HCT116 (cell line): ENCODE data around the gene LBR. TPM values are rescaled to one million over a fixed set of nuclear protein-coding genes. Genes with fewer than 3 reads are reported as not detected.
A peak's percentile ranks its signal among the peaks of the same experiment; 100 is the strongest.

Source experiments
- ATAC-seq: fragments of 200-7000 bp; cut with Tn5 transposase; 2 replicates; pipeline ENCODE4 v1.9.1; 2020; ENCODE audit warnings: mild to moderate bottlenecking, moderate library complexity
- BruUV-seq: library from RNA; stranded (reverse); fragments of 400-500 nt; replicated peaks from 2 replicates; lab custom pipeline; 2021; lab: Mats Ljungman, UMichigan
- CTCF ChIA-PET: fragments of 300-600 bp; sonication (Branson Sonifier 250); formaldehyde crosslinking; loops from one replicate; lab custom pipeline; 2021; ENCODE audit warnings: antibody characterized with exemption; lab: Charles Lee
- POLR2A ChIA-PET: fragments of 300-600, 350-600 bp; sonication (Branson Sonifier 250); formaldehyde crosslinking; loops from one replicate; lab custom pipeline; 2021; ENCODE audit warnings: antibody characterized with exemption; lab: Charles Lee
- RAD21 ChIA-PET, 2 experiments: fragments of 300-600 bp; sonication (Branson Sonifier 250); formaldehyde crosslinking; loops; one replicate each; lab custom pipeline; 2023; ENCODE audit warnings: low total read pairs in 2 of 2; ENCODE audit not compliant: uncharacterized antibody in 2 of 2, unreplicated experiment in 2 of 2, low non-redundant PET in 1 of 2; lab: Charles Lee
- DNase-seq: peaks from one replicate; pipeline ENCODE4 v3.0.0-alpha.2; 2010; ENCODE audit warnings: low read depth, low spot score
- H2AFZ ChIP-seq: fragments of 200-600 bp; shearing (Covaris generic), sonication (generic); 2 replicates; pipeline ENCODE4 v1.6.1; 2017; ENCODE audit warnings: low read depth, mixed run types, mixed read lengths, antibody characterized with exemption, low read length; ENCODE audit not compliant: poor library complexity, severe bottlenecking
- H3K27ac ChIP-seq: 2 replicates; pipeline ENCODE4 v1.5.1; 2012; ENCODE audit warnings: low read depth, low read length
- H3K27me3 ChIP-seq: fragments of 200-600 bp; sonication (generic); 2 replicates; pipeline ENCODE4 v1.6.1; 2016; ENCODE audit warnings: mixed run types, low read length, mixed read lengths; ENCODE audit not compliant: insufficient read depth
- H3K36me3 ChIP-seq, 2 experiments: fragments of 200-500 bp in 1 of 2; fragments of 200-600 bp in 1 of 2; sonication (Bioruptor generic) in 1 of 2; sonication (generic) in 1 of 2; 2 replicates each; pipeline versions ENCODE4 v1.5.1 to v1.6.1; 2014 to 2016; ENCODE audit warnings: low read length in 2 of 2, inconsistent platforms in 1 of 2, mixed read lengths in 1 of 2, mixed run types in 1 of 2; ENCODE audit not compliant: insufficient read depth in 2 of 2, control insufficient read depth in 1 of 2
- H3K4me1 ChIP-seq, 2 experiments: fragments of 200-600 bp in 1 of 2; sonication (generic) in 1 of 2; 2 replicates each; pipeline versions ENCODE4 v1.5.1 to v1.6.1; 2012 to 2017; ENCODE audit warnings: low read length in 2 of 2, inconsistent platforms in 1 of 2, mild to moderate bottlenecking in 1 of 2, mixed read lengths in 1 of 2, mixed run types in 1 of 2, moderate library complexity in 1 of 2; ENCODE audit not compliant: insufficient read depth in 2 of 2, control insufficient read depth in 1 of 2
- H3K4me2 ChIP-seq: fragments of 200-600 bp; sonication (generic); 2 replicates; pipeline ENCODE4 v1.6.1; 2017; ENCODE audit warnings: mixed run types, low read length, mixed read lengths
- H3K4me3 ChIP-seq, 2 experiments: fragments of 200-600 bp in 1 of 2; sonication (generic) in 1 of 2; replicated peaks in 1 of 2; 2 replicates each; pipeline ENCODE4 v1.5.1; 2011 to 2016; ENCODE audit warnings: low read length in 2 of 2, control low read depth in 1 of 2, low read depth in 1 of 2, mild to moderate bottlenecking in 1 of 2, mixed read lengths in 1 of 2, mixed run types in 1 of 2
- H3K79me2 ChIP-seq: fragments of 200-600 bp; sonication (generic); 2 replicates; pipeline ENCODE4 v1.6.1; 2017; ENCODE audit warnings: mild to moderate bottlenecking, mixed run types, low read length, moderate library complexity, mixed read lengths; ENCODE audit not compliant: insufficient read depth
- H3K9ac ChIP-seq: fragments of 200-600 bp; sonication (generic); 2 replicates; pipeline ENCODE4 v1.6.1; 2016; ENCODE audit warnings: low read length, mixed read lengths
- H3K9me2 ChIP-seq: fragments of 200-600 bp; sonication (generic), shearing (Covaris generic); 2 replicates; pipeline ENCODE4 v1.6.1; 2017; ENCODE audit warnings: mixed run types, mild to moderate bottlenecking, moderate library complexity; ENCODE audit not compliant: insufficient read depth
- H3K9me3 ChIP-seq, 2 experiments: fragments of 200-500 bp in 1 of 2; fragments of 200-600 bp in 1 of 2; sonication (Bioruptor generic) in 1 of 2; sonication (generic) in 1 of 2; 2 replicates each; pipeline ENCODE4 v1.6.1; 2014 to 2017; ENCODE audit warnings: low read length in 2 of 2, mixed read lengths in 2 of 2, inconsistent platforms in 1 of 2, low read depth in 1 of 2, mild to moderate bottlenecking in 1 of 2, mixed run types in 1 of 2, moderate library complexity in 1 of 2; ENCODE audit not compliant: control insufficient read depth in 1 of 2, insufficient read depth in 1 of 2
- H4K20me1 ChIP-seq: fragments of 200-600 bp; sonication (generic), shearing (Covaris generic); 2 replicates; pipeline ENCODE4 v1.6.1; 2017; ENCODE audit warnings: mixed run types, mild to moderate bottlenecking, moderate library complexity; ENCODE audit not compliant: insufficient read depth
- CEBPB ChIP-seq: IDR thresholded peaks from 2 replicates; pipeline ENCODE4 v1.6.1; 2012; ENCODE audit warnings: low read depth
- EZH2phosphoT487 ChIP-seq: fragments of 200-600 bp; IDR thresholded peaks from 2 replicates; pipeline ENCODE4 v1.6.1; 2018; ENCODE audit warnings: antibody characterized with exemption, borderline replicate concordance
- RAD21 ChIP-seq: IDR thresholded peaks from 2 replicates; pipeline ENCODE4 v1.6.1; 2012; ENCODE audit warnings: low read depth, mild to moderate bottlenecking
- SRF ChIP-seq: IDR thresholded peaks from 2 replicates; pipeline ENCODE4 v1.6.1; 2012; ENCODE audit warnings: low read depth
- ZFX ChIP-seq: fragments of 450-650 bp; IDR thresholded peaks from 2 replicates; pipeline ENCODE4 v1.6.1; 2017
- intact Hi-C: fragments of 100-400 bp; cut with micrococcal nuclease; formaldehyde crosslinking; loops from 2 replicates; pipeline ENCODE4 v1.10.0; 2022
- total RNA-seq: library from RNA; stranded (reverse); gene quantifications from one replicate; pipeline ENCODE4 v1.2.1, GENCODE V29; 2021; ENCODE audit not compliant: unreplicated experiment
- TF ChIP-seq, protein P1 (sequence below), 3 experiments: fragments of 200-600 bp in 1 of 3; sonication (generic) in 1 of 3; IDR thresholded peaks in 2 of 3; conservative IDR thresholded peaks in 1 of 3; 2 replicates each; pipeline ENCODE4 v1.5.1; 2012 to 2017; ENCODE audit warnings: low read depth in 2 of 3, low read length in 2 of 3, antibody characterized with exemption in 1 of 3, borderline replicate concordance in 1 of 3, control low read depth in 1 of 3, mild to moderate bottlenecking in 1 of 3, mixed read lengths in 1 of 3, mixed run types in 1 of 3, moderate library complexity in 1 of 3; ENCODE audit not compliant: insufficient read depth in 1 of 3
- TF ChIP-seq, protein P2 (sequence below): IDR thresholded peaks from 2 replicates; pipeline ENCODE4 v1.6.1; 2011; ENCODE audit warnings: mild to moderate bottlenecking, low read length, moderate library complexity; ENCODE audit not compliant: insufficient replicate concordance; ENCODE audit errors: extremely low read depth
- TF ChIP-seq, protein P3 (sequence below): IDR thresholded peaks from 2 replicates; pipeline ENCODE4 v1.6.1; 2012
- TF ChIP-seq, protein P4 (sequence below): IDR thresholded peaks from 2 replicates; pipeline ENCODE4 v1.6.1; 2012
- TF ChIP-seq, protein P5 (sequence below): IDR thresholded peaks from 2 replicates; pipeline ENCODE4 v1.6.1; 2012; ENCODE audit warnings: low read depth

The LBR gene
- total RNA-seq, 1 experiment from 2014 or later: 97.4 TPM

DNA sequence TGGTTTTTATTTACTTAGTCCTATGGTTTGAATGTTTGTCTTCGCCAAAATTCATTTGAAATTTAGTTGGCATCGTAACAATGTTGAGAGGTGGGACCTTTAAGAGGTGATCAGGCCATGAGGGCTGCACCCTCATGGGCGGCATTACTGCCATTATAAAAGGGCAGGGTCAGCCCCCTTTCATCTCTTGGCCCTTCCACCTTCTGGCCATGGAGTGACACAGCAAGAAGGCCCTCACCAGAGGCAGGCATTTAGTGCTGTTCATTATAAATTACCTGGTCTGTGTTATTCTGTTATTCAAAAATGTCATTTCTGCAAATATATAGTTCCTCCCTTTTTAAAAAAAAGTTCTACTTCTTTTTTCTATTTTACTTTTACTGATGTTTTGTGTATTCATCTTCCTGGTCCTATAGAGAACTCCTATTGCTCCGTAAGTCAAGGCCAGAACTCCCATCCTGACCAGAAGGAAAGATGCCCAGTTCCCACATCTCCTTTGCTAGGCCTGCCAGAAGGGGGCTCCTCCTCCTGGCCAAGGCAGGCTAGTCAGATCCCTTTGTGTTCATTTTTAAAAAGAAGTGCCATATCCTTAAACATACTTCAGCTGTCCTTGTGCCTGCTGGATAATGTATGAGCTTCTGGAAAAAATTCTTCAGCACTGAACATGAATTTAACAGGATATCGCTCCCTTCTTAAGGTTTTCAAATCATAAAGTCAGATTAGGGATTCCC, 10.0 kb upstream of the LBR start:
- RAD21 ChIA-PET: no interaction called here
- POLR2A ChIA-PET: no interaction called here
- Histone ChIP-seq H2AFZ (peak overlapping the region; percentile 98), H3K27ac (no peak overlapping the region), H3K9ac (no peak overlapping the region), H3K36me3 (no peaks in the 10 kb centered on the region), H3K9me2 (no peaks in the 10 kb centered on the region), H3K4me2 (peak overlapping the region; percentile 9; the same call in 1 of the 2 replicates), H3K4me3 (no peak overlapping the region), H3K9me3 (no peaks in the 10 kb centered on the region), H3K4me1 (peaks cover 14 to 22% of the 10 kb centered on the region in 2 experiments; a peak in 3 of 4 replicates), H4K20me1 (no peaks in the 10 kb centered on the region), H3K79me2 (no peaks in the 10 kb centered on the region), H3K27me3 (no peaks in the 10 kb centered on the region)
- BruUV-seq: no TSS peak
- CTCF ChIA-PET: no interaction called here
- DNase-seq (peak; percentile 28), ATAC-seq (peak; percentile 87)
- intact Hi-C loops: no loop called here
- TF ChIP-seq RAD21 (peak; percentile 57), CEBPB (no peak), SRF (peak; percentile 30; the same call in 1 of the 2 replicates)
- TF ChIP-seq, protein P1, sequence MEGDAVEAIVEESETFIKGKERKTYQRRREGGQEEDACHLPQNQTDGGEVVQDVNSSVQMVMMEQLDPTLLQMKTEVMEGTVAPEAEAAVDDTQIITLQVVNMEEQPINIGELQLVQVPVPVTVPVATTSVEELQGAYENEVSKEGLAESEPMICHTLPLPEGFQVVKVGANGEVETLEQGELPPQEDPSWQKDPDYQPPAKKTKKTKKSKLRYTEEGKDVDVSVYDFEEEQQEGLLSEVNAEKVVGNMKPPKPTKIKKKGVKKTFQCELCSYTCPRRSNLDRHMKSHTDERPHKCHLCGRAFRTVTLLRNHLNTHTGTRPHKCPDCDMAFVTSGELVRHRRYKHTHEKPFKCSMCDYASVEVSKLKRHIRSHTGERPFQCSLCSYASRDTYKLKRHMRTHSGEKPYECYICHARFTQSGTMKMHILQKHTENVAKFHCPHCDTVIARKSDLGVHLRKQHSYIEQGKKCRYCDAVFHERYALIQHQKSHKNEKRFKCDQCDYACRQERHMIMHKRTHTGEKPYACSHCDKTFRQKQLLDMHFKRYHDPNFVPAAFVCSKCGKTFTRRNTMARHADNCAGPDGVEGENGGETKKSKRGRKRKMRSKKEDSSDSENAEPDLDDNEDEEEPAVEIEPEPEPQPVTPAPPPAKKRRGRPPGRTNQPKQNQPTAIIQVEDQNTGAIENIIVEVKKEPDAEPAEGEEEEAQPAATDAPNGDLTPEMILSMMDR (IDR thresholded peaks at IDR 0.05 in 2 of 3, conservative IDR thresholded peaks at IDR 0.05 in 1 of 3; ENCODE audit: borderline replicate concordance in 1 of 3, insufficient read depth in 1 of 3, low read depth in 2 of 3, low read length in 2 of 3): peak; percentile 45 to 72 (median 62); a peak in 5 of 6 replicates

DNA sequence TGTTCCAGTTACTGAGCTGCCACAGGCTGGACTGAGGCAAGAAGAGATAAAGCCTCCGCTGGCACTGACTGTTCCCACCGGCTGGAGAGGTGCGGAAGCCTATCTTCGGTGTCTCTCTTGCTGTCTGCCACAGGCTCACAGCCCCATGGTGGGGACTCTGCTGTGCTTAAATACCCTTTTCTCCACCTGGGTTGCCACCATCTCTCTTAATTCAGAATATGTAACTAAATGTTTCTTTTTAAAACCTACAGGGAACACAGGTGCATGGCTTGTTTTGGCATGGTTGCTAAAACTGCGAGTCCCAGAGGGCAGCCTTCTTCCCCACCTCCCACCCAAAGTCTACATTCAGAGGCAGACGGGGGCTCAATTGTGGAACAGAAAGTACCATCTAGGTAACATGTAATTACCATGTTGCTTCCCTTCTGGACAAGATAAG, 8.1 kb upstream of the LBR start:
- ATAC-seq: no peak
- no peak for TF ChIP-seq ZFX
- TF ChIP-seq, protein P2, sequence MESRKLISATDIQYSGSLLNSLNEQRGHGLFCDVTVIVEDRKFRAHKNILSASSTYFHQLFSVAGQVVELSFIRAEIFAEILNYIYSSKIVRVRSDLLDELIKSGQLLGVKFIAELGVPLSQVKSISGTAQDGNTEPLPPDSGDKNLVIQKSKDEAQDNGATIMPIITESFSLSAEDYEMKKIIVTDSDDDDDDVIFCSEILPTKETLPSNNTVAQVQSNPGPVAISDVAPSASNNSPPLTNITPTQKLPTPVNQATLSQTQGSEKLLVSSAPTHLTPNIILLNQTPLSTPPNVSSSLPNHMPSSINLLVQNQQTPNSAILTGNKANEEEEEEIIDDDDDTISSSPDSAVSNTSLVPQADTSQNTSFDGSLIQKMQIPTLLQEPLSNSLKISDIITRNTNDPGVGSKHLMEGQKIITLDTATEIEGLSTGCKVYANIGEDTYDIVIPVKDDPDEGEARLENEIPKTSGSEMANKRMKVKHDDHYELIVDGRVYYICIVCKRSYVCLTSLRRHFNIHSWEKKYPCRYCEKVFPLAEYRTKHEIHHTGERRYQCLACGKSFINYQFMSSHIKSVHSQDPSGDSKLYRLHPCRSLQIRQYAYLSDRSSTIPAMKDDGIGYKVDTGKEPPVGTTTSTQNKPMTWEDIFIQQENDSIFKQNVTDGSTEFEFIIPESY: no peak
- TF ChIP-seq, protein P3, sequence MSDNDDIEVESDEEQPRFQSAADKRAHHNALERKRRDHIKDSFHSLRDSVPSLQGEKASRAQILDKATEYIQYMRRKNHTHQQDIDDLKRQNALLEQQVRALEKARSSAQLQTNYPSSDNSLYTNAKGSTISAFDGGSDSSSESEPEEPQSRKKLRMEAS: no peak
- no peak for TF ChIP-seq SRF
- TF ChIP-seq EZH2phosphoT487: no peak
- TF ChIP-seq, protein P4, sequence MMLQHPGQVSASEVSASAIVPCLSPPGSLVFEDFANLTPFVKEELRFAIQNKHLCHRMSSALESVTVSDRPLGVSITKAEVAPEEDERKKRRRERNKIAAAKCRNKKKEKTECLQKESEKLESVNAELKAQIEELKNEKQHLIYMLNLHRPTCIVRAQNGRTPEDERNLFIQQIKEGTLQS: no peak
- TF ChIP-seq, protein P5, sequence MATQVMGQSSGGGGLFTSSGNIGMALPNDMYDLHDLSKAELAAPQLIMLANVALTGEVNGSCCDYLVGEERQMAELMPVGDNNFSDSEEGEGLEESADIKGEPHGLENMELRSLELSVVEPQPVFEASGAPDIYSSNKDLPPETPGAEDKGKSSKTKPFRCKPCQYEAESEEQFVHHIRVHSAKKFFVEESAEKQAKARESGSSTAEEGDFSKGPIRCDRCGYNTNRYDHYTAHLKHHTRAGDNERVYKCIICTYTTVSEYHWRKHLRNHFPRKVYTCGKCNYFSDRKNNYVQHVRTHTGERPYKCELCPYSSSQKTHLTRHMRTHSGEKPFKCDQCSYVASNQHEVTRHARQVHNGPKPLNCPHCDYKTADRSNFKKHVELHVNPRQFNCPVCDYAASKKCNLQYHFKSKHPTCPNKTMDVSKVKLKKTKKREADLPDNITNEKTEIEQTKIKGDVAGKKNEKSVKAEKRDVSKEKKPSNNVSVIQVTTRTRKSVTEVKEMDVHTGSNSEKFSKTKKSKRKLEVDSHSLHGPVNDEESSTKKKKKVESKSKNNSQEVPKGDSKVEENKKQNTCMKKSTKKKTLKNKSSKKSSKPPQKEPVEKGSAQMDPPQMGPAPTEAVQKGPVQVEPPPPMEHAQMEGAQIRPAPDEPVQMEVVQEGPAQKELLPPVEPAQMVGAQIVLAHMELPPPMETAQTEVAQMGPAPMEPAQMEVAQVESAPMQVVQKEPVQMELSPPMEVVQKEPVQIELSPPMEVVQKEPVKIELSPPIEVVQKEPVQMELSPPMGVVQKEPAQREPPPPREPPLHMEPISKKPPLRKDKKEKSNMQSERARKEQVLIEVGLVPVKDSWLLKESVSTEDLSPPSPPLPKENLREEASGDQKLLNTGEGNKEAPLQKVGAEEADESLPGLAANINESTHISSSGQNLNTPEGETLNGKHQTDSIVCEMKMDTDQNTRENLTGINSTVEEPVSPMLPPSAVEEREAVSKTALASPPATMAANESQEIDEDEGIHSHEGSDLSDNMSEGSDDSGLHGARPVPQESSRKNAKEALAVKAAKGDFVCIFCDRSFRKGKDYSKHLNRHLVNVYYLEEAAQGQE: no peak

More for the DNA sequence above, 8.1 kb upstream of the LBR start:
- ChIA-PET POLR2A (no interaction called here), RAD21 (no interaction called here), CTCF (no interaction called here)
- H3K4me1 ChIP-seq: peaks cover 4 to 12% of the 10 kb centered on the region in 2 experiments; a peak in 3 of 4 replicates
- H3K4me2 ChIP-seq: no peak overlapping the region
- no peak overlapping the region for H3K27ac ChIP-seq
- H3K9me2 ChIP-seq: no peaks in the 10 kb centered on the region
- H4K20me1 ChIP-seq: no peaks in the 10 kb centered on the region
- H3K9me3 ChIP-seq: no peaks in the 10 kb centered on the region
- H3K9ac ChIP-seq: no peak overlapping the region
- H3K79me2 ChIP-seq: no peaks in the 10 kb centered on the region
- H3K27me3 ChIP-seq: no peaks in the 10 kb centered on the region
- H3K36me3 ChIP-seq: no peaks in the 10 kb centered on the region
- H2AFZ ChIP-seq: no peak overlapping the region
- BruUV-seq: no TSS peak
- intact Hi-C loops: no loop called here
- H3K4me3 ChIP-seq: no peak overlapping the region
- no peak for DNase-seq
